GM12891 (cell line): Measurements from ENCODE around the gene NEK2.

Experiments
- POLR2A ChIP-seq: IDR thresholded peaks from 2 replicates; pipeline ENCODE4 v1.6.1; 2011; ENCODE audit warnings: low read depth, low read length, control low read depth
- POLR2AphosphoS5 ChIP-seq: IDR thresholded peaks from 2 replicates; pipeline ENCODE4 v1.6.1; 2011; ENCODE audit warnings: low read depth, low read length, control low read depth
- TAF1 ChIP-seq: IDR thresholded peaks from 2 replicates; pipeline ENCODE4 v1.6.1; 2011; ENCODE audit warnings: low read depth, low read length, control low read depth

DNA sequence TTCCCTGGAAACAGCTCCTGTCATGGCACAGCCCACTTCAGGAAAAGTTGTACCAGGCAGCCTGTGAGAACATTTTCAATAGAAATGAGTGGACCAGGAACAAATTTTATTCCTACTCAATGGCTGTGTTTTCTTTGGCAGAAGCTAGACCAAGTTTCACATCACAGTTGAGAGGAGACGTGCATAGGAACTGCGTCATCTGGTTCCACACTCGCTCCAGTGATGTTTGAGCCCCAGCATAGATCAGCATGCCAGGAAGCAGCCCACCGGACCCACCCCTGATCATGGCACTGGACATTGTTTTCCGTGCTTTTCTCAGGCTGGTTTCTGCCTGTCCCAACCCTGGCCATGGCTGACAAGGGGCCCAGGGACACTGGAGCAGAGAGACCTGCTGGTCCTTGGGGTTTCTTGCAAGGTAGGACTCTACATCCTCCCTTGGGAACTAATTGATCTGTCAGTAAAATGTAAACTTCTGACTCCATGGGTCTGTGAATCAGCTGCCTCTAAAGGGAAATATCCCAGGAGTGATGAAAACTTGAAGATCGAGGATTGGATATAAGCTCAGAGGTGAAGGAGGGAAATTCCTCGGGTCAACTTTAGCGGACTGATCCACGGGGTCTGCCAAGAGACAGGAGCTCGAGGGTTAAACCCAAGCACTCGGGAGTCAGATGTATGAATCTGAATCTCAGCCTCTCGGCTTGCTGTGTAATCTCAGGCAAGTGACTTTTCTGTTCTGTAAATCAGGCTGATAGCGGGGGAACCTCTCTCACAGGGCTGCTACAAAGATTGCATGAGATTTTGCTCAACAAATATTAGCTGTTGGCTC lies 35.7 kb downstream of the NEK2 start:
- TF ChIP-seq POLR2A (no peak), POLR2AphosphoS5 (no peak), TAF1 (no peak)
